Parathyroid adenoma (tissue), 2 donors: ENCODE results near the gene RETREG2.

Experiments
- H2AFZ ChIP-seq: fragments of 300-600 bp; sonication (generic); one replicate; pipeline ENCODE4 v1.7.0; 2017; ENCODE audit warnings: antibody characterized with exemption, mild to moderate bottlenecking
- H3K27ac ChIP-seq: fragments of 300-600 bp; sonication (generic); one replicate; pipeline ENCODE4 v1.7.0; 2017
- H3K27me3 ChIP-seq: fragments of 300-600 bp; sonication (generic); one replicate; pipeline ENCODE4 v1.7.0; 2017; ENCODE audit warnings: low read length; ENCODE audit not compliant: control insufficient read depth, insufficient read depth
- H3K36me3 ChIP-seq: fragments of 300-600 bp; sonication (generic); one replicate; pipeline ENCODE4 v1.7.0; 2017; ENCODE audit warnings: low read length; ENCODE audit not compliant: control insufficient read depth, insufficient read depth
- H3K4me1 ChIP-seq: fragments of 300-600 bp; sonication (generic); one replicate; pipeline ENCODE4 v1.7.0; 2017; ENCODE audit warnings: control low read depth
- H3K4me2 ChIP-seq: fragments of 300-600 bp; sonication (generic); one replicate; pipeline ENCODE4 v1.7.0; 2017; ENCODE audit warnings: low read length
- H3K4me3 ChIP-seq: fragments of 300-600 bp; sonication (generic); one replicate; pipeline ENCODE4 v1.7.0; 2017; ENCODE audit warnings: low read depth, low read length
- H3K79me2 ChIP-seq: fragments of 300-600 bp; sonication (generic); one replicate; pipeline ENCODE4 v1.7.0; 2017; ENCODE audit warnings: control low read depth
- H3K9ac ChIP-seq: fragments of 300-600 bp; sonication (generic); one replicate; pipeline ENCODE4 v1.7.0; 2017; ENCODE audit warnings: mild to moderate bottlenecking
- H3K9me3 ChIP-seq: fragments of 300-600 bp; sonication (generic); one replicate; pipeline ENCODE4 v1.7.0; 2017; ENCODE audit warnings: low read length; ENCODE audit not compliant: control insufficient read depth
- CTCF ChIP-seq: fragments of 300-600 bp; sonication (generic); IDR thresholded peaks from one replicate; pipeline ENCODE4 v1.7.0; 2017; ENCODE audit warnings: antibody characterized with exemption, mild to moderate bottlenecking
- donor health status: primary hyperparathyroidism.

RETREG2 gene

GRCh38 chr2:219184121-219184520, 6.0 kb downstream of the RETREG2 start:
- no peaks in the 10 kb centered on the region for H3K36me3 ChIP-seq
- H3K27ac ChIP-seq, result no peak overlapping the region
- no peak overlapping the region for H3K4me3 ChIP-seq
- no peak overlapping the region for H3K4me2 ChIP-seq
- H3K9me3 ChIP-seq, result no peaks in the 10 kb centered on the region
- H3K4me1 ChIP-seq, result peaks cover 6% of the 10 kb centered on the region
- no peak overlapping the region for H3K9ac ChIP-seq
- no peak overlapping the region for H2AFZ ChIP-seq
- H3K79me2 ChIP-seq, result peaks cover 4% of the 10 kb centered on the region
- H3K27me3 ChIP-seq, result no peaks in the 10 kb centered on the region
- no peak for TF ChIP-seq CTCF

- H3K4me1 ChIP-seq, result no peaks in the 10 kb centered on the region
- no peak for TF ChIP-seq CTCF
- no peaks in the 10 kb centered on the region for H3K36me3 ChIP-seq
- H3K27ac ChIP-seq, result no peak overlapping the region
- no peaks in the 10 kb centered on the region for H3K27me3 ChIP-seq
- H3K79me2 ChIP-seq, result no peaks in the 10 kb centered on the region
- H3K9me3 ChIP-seq, result no peaks in the 10 kb centered on the region
- no peak overlapping the region for H3K4me3 ChIP-seq
- H3K9ac ChIP-seq, result no peak overlapping the region
- H3K4me2 ChIP-seq, result no peak overlapping the region
- H2AFZ ChIP-seq, result no peak overlapping the region
Observed at GRCh38 chr2:219186754-219187456, 8.8 kb downstream of the RETREG2 start.

GRCh38 chr2:219197388-219197787, 19.3 kb downstream of the RETREG2 start:
- Histone ChIP-seq H3K4me2 (no peak overlapping the region), H3K4me3 (no peak overlapping the region), H3K9me3 (no peaks in the 10 kb centered on the region), H3K9ac (no peak overlapping the region), H3K79me2 (no peaks in the 10 kb centered on the region), H2AFZ (no peak overlapping the region), H3K36me3 (no peaks in the 10 kb centered on the region), H3K27me3 (no peaks in the 10 kb centered on the region), H3K27ac (no peak overlapping the region), H3K4me1 (peaks cover 4% of the 10 kb centered on the region)
- no peak for TF ChIP-seq CTCF

- H3K4me1 ChIP-seq, result peaks cover 4% of the 10 kb centered on the region
- no peak overlapping the region for H3K4me3 ChIP-seq
- no peak overlapping the region for H2AFZ ChIP-seq
- no peaks in the 10 kb centered on the region for H3K9me3 ChIP-seq
- no peaks in the 10 kb centered on the region for H3K27me3 ChIP-seq
- no peaks in the 10 kb centered on the region for H3K36me3 ChIP-seq
- TF ChIP-seq CTCF, result no peak
- H3K9ac ChIP-seq, result no peak overlapping the region
- no peak overlapping the region for H3K27ac ChIP-seq
- H3K4me2 ChIP-seq, result no peak overlapping the region
- no peaks in the 10 kb centered on the region for H3K79me2 ChIP-seq
Observed at GRCh38 chr2:219198974-219199373, 20.9 kb downstream of the RETREG2 start.
